GM18909 (cell line): Measurements from ENCODE around the gene MST1R.

Source experiments
- ATAC-seq: cut with Tn5 transposase; IDR thresholded peaks from one replicate; pipeline ENCODE4 v1.9.1; 2021; ENCODE audit warnings: mild to moderate bottlenecking; ENCODE audit not compliant: unreplicated experiment, poor library complexity

The MST1R gene

GRCh38 chr3:49879721-49880120, 24.0 kb downstream of the MST1R start:
- no peak for ATAC-seq

GRCh38 chr3:49878686-49879085, 25.0 kb downstream of the MST1R start:
- ATAC-seq: no peak

GRCh38 chr3:49877716-49878115, 26.0 kb downstream of the MST1R start:
- ATAC-seq: no peak

DNA sequence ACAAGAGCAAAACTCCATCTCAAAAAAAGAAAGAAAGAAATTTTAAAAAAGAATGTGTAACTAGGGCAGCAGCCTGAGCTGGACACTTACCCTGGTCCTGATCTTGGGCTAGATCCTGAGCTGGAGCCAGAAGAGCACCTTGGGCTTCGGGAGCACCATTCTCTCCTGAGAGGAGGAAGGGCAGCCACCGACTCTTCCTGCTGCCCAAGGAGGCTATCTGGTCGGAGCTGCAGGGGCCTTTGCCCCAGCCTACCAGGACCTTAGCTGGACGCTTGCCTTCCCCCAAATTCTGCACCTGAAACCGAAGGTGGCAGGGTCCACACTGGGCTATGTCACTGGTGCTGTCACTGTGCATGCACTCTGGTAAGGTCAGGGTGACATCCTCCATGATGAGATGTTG, 27.1 kb downstream of the MST1R start:
- ATAC-seq: no peak

- no peak for ATAC-seq
Measured at GRCh38 chr3:49873623-49874022, 30.1 kb downstream of the MST1R start.

DNA sequence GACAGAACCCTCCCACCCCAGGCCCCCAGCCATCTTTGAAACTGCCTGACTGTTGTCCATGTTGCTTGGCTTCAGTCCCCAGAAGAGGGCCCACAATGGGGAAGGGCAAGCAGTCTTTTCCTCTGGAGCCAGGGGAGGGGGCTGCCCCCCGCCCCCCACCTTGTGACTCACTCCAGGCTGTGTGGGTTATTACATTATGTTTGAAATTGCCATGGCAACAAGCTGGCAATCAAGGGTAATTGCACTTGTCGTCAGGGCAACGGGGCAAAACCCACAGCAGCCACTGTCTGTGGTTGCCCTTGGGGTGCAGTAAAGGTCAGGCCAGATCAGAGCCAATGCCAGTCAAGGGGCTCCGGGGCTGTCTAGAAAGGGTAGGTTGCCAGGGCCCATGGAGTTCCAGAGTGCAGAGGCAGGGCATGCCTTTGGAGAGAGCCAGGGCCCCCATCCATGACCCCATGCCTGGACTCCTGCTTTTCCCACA, 30.8 kb downstream of the MST1R start:
- ATAC-seq: no peak

DNA sequence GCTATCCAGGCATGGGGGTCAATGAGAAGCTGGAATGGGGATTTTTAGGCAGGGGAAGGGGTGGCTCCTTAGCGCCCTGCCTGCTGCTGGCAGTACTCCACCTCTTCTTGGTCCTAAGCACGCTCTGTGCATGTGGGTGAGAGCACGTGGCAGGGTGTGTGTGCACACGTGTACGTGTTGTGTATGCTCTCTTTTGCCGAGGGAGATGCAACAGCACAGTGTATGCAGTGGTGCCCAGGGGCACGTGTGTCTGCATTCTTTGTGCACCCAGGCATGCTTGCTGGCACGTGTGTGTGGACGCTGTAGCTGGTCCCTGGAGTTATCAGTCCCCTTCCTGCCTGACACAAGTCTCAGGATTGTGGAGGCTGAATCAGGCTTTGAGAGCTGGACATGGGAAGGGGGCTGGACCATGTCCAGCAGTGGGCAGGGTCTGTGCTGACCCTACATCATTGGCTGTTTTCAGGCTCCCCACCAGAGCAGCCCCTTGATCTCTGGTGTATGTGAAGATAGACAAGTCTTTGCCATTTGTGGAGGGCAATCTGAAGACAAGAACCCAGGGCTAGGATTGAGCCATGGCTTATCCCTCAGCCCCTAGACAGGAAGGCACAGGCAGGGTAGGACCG, 32.0 kb downstream of the MST1R start:
- ATAC-seq: no peak

GRCh38 chr3:49869525-49870126, 34.0 kb downstream of the MST1R start, which contains the start of gene CAMKV:
CAMKV (minus strand) TSS chr3:49869906; CDS start chr3:49862388, 7,518 bp downstream.
- ATAC-seq: no peak

GRCh38 chr3:49868862-49869466, 34.7 kb downstream of the MST1R start:
- no peak for ATAC-seq

- ATAC-seq: no peak
Measured at GRCh38 chr3:49867871-49868321, 35.8 kb downstream of the MST1R start.

GRCh38 chr3:49867400-49867799, 36.3 kb downstream of the MST1R start:
- ATAC-seq: no peak

DNA sequence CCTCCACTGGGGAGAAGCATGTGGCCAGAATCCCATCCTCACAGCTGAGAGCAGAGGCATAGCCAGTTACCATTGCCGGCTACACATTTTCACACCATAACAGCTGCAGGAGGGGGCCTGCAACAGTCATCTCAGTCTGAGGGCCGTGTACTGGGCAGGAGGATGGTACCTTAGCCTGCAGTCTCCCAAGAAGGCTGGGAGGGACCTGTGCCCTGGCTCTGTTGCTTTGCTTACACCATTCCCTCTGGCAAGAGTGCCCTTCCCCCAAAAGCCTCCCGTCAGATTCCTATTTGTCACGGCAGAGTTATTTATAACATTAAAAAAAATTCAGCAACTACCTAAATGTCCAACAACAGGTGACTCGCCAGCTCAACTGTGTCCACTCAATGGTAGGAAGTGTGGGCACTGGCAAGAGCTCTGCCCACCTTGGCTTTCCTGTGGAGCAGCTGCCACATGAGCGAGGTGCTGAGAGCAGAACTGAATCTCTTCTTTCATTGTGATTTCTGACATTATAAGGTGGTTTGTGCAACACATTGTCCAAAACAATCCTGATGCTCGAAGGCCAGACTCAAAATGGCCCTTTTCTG, 38.4 kb downstream of the MST1R start:
- ATAC-seq: no peak

- no peak for ATAC-seq
Measured at GRCh38 chr3:49864505-49864904, 39.2 kb downstream of the MST1R start.

- ATAC-seq: no peak
Measured at GRCh38 chr3:49859576-49860305, 43.9 kb downstream of the MST1R start.

DNA sequence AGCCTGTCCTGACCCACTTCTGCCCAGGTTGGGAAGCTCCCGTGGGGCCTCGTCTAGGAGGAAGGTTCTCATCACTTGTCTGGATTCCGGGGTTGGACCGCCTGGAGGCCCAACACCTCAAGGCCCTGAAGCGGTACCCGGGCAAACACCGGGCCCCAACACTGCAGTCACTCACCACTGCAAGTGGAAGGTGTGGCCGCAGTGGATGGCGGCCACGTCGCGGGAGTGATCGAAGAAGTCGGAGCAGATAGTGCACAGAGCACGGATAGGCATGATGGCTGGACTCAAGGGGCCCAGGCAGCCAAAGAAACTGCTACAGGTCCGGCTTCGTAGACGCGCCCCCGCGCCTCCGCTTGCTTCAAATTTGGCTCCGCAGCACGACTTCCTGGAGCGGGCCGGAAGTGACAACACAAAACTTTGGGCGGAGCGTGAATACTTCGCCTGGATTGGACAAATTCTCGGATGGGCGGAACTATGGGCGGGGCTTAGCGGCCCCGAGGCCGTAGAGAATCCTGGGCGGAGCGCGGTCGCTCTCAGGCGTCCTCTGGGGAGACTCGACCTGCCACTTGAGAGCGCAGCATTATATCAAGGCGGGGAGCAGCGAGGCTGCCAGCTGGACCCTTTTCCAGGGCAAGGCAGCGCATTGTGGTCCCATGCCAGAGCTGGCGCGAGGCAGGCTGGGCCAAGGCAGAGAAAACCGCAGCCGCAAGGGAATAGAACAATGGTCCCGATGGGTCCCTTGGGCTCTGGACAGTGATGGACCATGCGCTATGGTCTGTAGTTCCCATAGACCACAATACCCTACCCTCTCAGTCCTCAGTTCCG, 47.3 kb downstream of the MST1R start, which contains the start of gene TRAIP:
Gene TRAIP (minus strand): TSS at position 384 of the 825 bp plus-strand sequence. CDS start 111 bp downstream, at position 273.
- peak; percentile 94 for ATAC-seq

DNA sequence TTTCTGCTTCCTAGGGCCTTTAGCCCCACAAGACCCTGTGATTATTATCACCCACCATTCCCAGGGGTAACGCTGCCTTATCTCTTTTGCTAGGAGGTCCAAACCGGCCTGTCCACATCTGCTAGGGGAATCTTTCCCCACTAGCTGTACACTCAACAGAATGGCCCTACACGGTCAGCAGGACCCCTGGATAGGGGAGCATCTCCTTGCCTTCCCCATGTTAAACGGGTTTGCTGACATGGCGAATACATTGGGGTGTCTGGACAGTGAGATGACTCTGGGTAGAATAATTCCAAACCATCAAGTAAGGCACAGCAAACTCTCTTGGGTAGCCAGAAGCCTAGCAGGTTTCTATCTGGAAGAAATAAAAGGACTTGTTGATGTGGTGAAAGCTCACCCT, 48.0 kb downstream of the MST1R start:
- ATAC-seq: no peak

- ATAC-seq: no peak
Measured at GRCh38 chr3:49845694-49846093, 58.0 kb downstream of the MST1R start.

DNA sequence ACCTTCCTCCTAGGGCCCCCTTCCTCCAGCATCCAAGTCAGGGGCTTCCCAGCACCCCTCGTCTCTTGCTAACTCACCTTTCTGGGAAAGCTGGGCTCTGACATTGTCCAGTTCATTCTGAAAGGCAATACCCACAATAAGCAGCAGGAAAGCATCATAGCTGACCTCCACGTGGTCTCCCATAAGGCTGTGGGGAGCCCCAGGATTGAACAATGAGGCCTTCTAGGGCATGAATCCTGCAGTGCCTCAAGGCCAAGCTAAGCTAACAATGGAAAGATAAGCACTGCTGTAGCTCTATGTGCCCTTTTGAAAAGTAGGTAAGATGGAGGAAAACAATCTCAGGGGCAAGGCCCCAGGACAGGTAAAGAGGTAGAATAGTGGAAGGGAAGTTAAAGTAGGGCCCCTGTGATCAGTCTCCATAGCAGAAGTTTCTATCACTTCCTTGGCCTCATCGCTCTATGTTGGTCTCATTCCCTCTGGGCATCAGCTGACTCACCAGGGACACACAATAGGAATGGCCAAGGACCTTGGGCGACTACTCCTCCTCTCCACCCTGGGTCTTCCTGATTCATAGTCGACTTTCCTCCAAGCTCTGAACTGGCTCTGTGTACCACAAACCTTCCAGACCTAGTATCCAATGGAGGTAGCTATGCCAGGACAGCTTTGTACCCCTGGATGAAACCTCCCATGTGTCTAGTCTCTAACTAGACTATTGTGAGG, 59.0 kb downstream of the MST1R start:
- no peak for ATAC-seq
